Globus pallidus (tissue), 1 donor: Measurements from ENCODE around the gene IRF2BP1.
A peak's percentile ranks its signal among the peaks of the same experiment; 100 is the strongest.

ENCODE experiments used
- DNase-seq: peaks from one replicate; pipeline ENCODE4 v3.0.0-alpha.2; 2015; ENCODE audit warnings: low spot score

The IRF2BP1 gene, protein sequence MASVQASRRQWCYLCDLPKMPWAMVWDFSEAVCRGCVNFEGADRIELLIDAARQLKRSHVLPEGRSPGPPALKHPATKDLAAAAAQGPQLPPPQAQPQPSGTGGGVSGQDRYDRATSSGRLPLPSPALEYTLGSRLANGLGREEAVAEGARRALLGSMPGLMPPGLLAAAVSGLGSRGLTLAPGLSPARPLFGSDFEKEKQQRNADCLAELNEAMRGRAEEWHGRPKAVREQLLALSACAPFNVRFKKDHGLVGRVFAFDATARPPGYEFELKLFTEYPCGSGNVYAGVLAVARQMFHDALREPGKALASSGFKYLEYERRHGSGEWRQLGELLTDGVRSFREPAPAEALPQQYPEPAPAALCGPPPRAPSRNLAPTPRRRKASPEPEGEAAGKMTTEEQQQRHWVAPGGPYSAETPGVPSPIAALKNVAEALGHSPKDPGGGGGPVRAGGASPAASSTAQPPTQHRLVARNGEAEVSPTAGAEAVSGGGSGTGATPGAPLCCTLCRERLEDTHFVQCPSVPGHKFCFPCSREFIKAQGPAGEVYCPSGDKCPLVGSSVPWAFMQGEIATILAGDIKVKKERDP

DNA sequence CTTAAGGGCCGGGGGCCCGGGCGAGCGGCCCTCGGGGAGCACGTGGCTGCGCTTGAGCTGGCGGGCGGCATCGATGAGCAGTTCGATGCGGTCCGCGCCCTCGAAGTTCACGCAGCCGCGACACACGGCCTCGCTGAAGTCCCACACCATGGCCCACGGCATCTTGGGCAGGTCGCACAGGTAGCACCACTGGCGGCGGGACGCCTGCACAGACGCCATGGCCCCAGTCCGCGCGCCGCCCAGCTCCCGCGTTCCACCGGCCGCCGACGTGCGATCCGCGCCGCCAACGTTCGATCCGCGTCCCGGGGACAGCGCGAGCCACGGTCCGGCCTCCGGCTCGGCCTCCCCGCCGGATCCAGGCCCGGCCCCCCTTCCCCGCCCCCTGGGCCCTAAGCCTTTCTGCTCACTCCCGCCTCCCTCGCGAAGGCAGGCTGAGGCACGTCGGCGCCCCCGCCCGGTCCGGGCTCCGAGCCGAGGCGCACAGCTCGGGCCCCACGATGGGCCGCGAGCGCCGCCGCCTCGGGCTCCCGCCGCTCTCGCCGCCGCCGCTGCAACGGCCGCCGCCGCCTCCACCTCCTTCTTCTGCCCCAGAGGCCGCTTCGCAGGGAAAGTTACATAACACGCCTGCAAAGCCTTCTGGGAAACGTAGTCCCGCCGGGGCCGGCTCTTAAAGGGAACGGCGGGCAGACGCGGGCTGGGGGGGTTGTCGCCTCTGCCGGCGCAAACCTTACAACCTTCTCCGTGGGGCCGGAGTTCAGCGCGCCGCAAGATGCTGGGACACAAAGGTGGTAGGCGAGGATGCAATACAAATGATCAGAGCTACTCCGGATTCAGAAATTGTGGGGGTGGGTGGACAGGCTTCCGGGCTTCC is at the start of gene IRF2BP1:
TSS of gene IRF2BP1 (minus strand) at position 586 of the 871 bp plus-strand sequence. CDS start at position 219, 367 bp downstream.
- peak; percentile 93 for DNase-seq

DNA sequence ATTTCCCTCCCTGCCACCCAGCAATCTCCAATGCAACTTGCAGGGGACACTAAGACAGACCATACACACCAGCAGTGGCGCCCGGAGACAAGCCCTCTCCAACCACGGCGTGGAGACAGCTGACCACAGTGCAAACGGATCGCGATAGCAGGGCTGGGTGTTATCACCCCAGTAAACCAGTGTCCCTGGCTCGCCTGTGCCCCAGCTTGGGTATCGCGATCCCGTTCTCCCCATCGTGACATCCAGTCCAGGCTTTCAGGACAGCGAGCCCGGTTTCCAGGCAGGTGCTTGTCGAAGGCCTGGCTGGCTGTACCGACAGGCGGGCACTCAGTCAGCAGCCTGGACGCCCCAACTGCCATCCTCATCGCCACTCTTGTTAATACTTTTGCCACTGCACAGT is 49.3 kb upstream of the IRF2BP1 start:
- DNase-seq = no peak

DNA sequence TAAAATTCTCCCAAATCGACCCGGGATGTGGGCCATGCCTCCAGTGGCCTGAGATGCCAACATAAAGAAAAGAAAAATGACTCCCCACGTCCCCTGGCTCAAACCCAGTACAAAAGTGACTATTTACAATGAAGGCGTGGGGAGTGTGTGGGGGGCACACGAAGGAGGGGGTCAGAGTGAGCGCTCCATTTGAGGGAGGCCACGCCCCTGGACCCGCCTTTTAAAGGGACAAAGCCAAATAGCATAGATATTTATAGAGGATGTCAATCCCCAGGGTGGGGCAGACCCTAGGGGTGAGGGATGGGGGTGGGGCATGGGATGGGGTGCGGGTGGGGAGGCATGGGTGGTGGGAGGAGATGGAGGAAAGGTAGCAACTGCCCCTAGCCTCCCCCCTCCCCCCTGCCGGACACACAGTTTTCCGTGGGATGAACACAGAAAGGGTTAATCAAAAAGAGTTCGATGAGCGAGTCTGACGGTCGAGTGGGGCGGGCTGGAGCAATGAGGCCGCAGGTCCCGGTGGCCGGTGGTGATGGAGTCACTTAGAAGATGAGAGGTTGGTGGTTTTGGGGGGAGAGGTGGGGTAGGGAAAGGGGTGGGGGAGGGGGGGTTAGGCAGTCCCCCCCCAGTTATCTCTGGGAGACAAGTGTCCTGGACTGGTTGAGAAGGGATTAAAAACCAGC is 48.8 kb upstream of the IRF2BP1 start:
- DNase-seq = no peak

DNA sequence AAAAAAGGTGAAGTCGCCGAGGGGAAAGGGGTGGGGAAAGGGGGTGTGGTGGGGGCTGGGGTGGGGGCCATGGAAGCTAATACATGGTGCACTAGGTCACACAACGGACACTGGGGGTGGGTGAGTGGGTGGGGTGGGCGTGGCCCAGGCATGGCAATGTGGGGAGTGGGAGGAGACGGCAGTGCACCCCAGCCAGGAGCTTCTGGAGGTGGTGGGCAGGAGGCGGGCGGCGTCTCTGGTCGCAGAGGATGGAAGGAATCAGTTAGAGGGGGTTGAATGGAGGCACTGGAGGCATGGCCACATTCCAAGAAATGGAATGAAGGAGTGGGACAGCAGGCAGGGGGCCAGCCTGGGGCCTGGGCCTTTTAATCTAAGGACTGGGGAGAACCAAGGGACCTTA is 47.8 kb upstream of the IRF2BP1 start:
- no peak for DNase-seq

DNA sequence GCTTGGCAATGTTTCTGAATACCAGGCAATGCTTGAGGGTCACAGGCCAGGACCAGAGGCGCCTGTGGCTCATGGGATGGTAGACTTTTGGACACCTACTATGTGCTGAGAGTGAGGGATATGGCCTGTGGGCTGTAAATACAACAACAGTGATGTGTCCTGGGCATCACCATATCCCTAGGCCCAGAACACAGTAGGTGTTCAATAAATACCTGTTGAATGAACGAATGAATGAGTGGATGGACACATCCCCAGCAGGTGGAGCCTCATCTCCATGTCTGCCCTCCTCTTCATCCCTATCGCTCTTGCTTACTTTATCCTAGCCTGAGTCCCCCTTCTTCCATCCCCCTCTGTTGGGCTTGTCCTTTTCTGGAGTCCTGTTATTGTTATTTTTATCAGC is 45.1 kb upstream of the IRF2BP1 start:
- no peak for DNase-seq

DNA sequence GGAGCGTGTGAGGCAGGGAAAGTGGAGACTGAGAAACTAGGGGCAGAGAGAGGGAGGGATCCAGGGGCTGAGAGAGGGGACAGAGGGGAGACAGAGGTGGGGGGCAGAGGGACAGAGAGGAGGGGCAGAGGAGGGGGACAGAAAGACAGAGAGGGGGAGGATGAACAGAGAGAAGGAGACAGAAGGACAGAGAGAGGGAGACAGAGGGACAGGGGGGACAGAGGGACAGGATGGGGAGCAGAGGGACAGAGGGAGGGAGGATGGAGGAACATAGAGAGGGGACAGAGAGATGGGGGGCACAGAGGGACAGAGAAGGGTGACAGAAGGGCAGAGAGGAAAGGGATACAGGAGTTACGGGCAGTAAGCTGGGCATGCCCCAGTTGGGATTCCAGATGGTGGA is 43.3 kb upstream of the IRF2BP1 start:
- no peak for DNase-seq

DNA sequence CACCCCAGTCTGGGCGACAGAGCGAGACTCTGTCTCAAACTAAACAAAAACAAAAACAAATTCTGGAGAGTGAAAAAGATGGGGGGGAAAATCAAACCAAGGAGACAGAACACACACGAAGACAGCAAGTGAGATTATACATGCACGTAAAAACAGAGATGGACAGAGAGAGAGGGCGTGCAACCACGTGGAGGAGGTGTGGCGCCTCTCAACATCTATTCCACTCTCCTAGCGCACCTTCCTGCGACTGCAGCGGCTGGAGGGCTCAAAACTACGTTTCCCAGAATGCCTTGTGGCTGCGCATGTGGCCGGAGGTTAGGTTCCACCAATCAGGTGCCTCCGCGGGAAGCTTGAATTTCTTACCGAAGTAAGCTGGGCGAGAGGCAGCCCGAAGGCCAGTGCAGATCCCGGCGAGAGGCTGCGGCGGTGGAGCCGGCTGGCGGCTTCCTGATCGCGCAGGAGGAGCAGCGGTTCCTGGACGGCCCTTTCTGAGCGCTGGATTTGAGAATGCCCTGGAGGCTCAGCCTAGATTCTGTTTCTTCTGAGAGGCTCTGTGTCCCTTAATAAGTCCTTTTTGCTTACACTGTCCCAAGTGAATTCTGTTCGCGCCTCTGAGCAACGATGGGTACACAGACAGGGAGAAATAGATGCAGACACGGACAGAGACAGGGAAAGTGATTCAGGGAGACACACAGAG is 41.8 kb upstream of the IRF2BP1 start:
- peak; percentile 88 for DNase-seq

DNA sequence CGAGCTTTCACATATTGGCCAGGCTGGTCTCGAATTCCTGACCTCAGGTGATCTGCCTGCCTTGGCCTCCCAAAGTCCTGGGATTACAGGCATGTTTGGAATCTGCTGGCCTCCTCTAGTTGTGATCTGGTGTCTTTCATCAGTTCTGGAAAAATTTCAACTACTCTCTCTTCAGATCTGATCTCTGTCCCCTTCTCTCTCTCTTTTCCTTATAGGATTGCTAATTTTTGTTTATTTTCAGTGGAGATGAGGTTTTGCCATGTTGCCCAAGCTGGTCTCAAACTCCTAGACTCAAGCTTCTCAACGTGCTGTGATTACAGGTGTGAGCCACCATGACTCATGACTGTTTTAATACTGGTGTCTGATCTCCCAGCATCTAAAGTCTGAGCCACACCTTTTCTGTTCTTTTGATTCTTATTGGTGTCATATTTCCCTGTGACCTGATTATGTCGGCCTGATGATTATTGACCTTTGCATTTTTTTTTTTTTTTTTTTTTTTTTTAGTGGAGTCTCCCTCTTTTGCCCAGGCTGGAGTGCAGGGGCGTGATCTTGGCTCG is 39.0 kb upstream of the IRF2BP1 start:
- DNase-seq = no peak

DNA sequence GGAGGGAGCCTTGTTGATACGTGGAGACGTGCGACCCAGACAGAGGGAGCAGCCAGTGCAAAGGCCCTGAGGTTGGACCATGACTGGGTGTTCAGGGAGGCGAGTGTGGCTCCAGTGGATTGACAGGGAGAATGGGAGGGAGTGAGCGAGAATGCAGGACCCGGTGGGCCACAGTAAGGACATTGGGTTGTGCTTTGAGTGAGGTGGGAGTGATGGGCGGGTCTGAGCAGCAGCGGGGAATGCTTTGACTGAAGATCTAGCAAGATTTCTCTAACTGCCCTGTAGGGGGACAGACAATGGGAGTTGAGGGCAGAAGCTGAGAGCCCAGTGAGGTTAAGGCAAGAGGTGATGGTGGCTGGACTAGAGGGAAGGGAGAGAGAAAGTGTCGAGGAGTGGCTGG is 36.3 kb upstream of the IRF2BP1 start:
- no peak for DNase-seq

DNA sequence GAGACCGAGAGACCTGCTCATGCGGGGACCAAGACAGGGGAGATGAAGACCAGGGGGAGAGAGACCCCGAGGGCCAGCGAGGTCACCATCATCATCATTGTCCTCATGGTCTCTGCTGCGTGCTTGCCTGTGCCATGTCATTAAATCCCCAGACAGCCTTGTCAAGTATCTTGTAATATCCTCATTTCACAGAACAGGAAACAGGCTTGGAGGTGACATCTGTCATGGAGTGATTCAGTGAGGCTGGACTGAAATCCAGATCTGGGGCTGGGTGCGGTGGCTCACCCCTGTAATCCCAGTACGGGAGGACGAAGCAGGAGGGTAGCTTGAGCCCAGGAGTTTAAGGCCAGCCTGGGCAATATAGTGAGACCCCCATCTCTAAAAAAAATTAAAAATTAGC is 34.5 kb upstream of the IRF2BP1 start:
- DNase-seq = no peak

DNA sequence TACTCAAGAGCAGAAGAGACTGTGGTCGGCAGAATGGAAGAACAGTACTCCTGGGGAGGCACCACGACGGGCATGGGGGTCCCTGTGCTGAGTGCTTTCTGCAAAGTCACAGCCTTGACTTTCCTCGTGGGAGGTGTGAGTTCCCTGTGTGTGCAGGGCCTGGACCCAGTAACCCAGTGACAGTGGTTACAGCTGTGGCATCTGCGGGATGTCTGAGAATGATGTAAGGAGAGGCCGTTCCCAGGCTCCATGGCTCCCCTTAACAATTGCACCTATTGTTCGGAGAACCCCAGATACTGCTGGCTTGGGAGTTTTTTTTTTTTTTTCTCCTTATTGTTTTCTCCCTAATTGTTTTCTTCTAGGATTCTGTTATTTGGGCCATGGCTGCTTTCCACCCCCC is 33.7 kb upstream of the IRF2BP1 start:
- DNase-seq = peak; percentile 91

DNA sequence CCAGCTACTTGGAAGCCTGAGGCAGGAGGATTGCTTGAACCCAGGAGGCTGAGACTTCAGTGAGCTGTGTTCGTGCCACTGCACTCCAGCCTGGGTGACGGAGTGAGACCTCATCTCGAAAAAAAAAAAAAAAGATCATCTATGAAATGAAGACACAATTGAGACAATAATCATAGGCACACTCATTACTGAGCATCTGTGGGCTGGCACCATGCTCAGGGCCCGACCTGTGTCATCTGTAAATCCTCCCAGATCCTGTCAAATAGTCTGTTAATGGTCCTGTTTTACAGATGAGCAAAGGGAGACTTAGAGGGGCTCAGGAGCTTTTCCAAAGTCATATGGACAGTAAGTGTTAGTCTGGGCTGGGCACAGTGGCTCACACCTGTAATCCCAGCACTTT is 32.8 kb upstream of the IRF2BP1 start:
- DNase-seq = no peak

DNA sequence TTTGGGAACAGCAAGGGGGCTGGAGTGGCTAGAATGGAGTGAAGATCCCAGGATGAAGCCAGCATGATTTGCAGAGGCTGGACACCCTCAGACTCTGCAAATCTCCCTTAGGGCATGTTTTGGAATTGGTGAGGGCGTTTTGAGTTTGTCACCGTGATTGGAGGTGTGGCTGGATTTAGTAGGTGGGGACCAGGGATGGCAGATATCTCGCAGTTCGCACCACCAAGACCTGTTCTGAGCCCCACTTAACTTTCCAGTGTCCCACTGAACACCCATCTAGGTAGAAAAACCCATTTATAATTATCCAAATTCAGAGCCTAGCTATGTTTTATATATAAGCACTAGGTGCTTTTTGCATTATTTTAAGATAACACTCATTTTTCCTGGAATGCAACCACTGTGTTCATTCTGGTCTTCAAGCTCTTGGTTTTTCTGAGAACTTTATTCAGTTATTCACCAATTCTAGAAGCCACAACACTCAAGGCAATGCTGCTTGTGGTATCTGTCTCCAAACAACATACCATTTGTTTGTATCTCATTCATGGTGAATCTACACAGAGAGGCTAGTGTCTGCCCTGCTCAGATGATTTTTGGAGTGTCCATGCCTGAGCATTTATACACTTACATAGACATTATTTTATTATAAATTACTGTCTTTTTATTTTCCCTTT is 31.6 kb upstream of the IRF2BP1 start:
- DNase-seq = peak; percentile 87

DNA sequence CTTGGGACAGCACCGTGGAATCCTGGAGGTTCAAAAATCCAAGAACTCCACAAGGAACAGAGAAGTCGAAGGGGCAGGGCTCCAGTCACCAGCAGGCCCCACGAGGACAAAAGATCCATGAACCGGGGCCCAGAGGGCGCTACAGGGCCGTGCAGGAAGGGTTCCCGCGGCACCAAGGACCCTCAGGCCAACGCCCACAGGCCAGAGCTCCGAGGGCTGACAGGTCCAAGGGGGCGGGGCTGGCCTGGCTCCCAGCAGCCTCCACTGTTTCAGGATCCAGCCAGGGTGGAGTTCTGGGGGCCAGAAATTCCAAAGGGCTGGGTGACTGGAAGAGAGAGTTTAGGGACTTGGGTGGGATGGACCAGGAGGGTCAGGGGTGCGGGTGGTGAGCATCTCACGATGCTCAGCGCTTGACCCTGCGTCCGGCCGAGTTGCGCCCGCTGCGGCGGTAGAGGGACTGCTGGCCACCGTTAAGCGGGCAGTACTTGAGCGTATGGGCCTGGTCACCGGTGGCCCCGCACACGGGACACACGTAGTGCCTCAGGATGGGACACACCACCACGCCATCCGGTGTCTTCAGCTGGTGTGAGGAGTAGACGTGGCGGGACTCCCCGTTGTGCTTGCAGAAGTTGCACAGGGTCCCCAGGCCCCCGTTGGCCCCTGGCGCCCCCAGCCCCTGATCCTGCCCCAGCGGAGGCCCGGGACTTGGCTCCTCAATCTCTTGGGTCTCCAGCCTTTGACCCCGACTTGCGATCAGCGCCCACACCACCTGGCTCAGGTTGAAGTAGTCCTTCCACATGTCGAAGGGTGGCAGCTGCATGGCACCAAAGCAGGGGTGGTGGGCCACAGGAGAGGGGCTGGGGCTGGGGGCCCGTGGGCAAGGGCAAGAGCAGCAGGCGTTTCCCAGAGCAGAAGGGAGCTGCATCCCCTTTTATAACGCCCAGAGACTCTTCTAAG is 28.2 kb upstream of the IRF2BP1 start, which contains the start of gene NANOS2:
TSS of gene NANOS2 (minus strand) at position 905 of the 957 bp plus-strand sequence. CDS start at position 820, 85 bp downstream.
- DNase-seq = no peak

DNA sequence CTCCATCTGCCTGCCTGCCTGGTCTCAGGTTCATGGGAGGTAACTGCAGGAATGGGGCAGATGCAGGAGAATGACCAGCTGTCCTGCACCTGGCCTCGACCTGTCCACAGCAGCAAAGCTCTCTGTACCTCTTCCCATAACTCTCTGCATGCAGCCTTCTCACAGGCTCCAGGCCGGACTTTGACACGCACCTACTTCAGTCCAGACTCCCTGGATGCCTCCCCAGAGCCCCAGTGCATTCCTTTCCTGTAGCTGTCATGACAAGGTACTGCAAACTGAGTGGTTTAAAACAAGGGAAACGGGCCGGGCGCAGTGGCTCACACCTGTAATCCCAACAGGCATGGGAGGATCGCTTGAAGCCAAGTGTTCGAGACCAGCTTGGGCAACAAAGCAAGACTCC is 25.4 kb upstream of the IRF2BP1 start:
- no peak for DNase-seq

DNA sequence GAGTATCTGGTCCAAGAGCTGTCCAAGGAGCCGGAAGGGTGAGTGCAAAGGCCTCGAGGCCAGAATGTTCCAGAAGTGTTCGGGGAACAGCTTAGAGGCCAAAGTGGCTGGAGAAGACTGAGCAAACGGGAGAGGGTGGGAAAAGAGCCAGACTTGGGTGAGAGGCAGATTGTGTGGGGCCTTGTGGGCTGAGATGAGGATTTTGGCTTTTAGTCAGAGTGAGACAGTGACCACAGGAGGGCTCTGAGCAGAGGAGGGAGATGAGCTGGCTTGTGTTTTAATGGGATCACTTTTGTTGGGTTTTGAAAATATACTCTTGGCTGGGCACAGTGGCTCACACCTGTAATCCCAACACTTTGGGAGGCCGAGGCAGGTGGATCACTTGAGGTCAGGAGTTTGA is 23.0 kb upstream of the IRF2BP1 start:
- no peak for DNase-seq

DNA sequence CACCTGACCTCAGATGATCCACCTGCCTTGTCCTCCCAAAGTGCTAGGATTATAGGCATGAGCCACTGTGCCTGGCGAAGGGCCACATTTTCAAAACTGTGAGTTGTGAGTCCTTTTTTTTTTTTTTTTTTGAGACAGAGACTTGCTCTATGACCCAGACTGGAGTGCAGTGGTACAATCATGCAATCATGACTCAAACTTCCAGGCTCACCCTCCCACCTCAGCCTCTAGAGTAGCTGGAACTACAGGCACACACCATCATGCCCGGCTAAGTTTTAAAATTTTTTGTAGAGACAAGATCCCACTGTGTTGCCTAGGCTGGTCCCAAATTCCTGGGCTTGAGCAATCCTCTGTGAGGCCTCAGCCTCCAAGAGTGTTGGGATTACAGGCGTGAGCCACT is 20.3 kb upstream of the IRF2BP1 start:
- no peak for DNase-seq

DNA sequence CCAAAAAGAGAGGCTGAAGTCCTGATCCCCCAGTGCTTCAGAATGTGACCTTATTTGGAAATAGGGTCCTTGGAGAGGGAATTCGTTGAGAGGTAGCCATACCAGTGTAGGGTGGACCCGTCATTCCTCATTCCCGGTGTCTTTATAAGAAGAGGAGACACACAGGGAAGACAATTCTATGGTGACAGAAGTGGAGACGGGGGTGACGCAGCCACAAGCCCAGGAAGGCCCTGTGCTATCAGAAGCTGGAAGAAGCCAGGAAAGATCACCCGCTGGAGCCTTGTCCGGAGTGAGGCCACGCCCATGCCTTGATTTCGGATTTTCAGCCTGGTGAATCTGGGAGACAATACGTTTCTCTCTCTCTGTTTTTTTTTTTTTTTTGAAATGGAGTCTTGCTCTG is 19.1 kb upstream of the IRF2BP1 start:
- no peak for DNase-seq
